HCT116 (cell line): ENCODE data around the gene PLCL2. TPM values are rescaled to one million over a fixed set of nuclear protein-coding genes. Genes with fewer than 3 reads are reported as not detected.

Experiments
- ATAC-seq: fragments of 200-7000 bp; cut with Tn5 transposase; 2 replicates; pipeline ENCODE4 v1.9.1; 2020; ENCODE audit warnings: mild to moderate bottlenecking, moderate library complexity
- BruUV-seq: library from RNA; stranded (reverse); fragments of 400-500 nt; replicated peaks from 2 replicates; lab custom pipeline; 2021; lab: Mats Ljungman, UMichigan
- CTCF ChIA-PET: fragments of 300-600 bp; sonication (Branson Sonifier 250); formaldehyde crosslinking; loops from one replicate; lab custom pipeline; 2021; ENCODE audit warnings: antibody characterized with exemption; lab: Charles Lee
- POLR2A ChIA-PET: fragments of 300-600, 350-600 bp; sonication (Branson Sonifier 250); formaldehyde crosslinking; loops from one replicate; lab custom pipeline; 2021; ENCODE audit warnings: antibody characterized with exemption; lab: Charles Lee
- RAD21 ChIA-PET, 2 experiments: fragments of 300-600 bp; sonication (Branson Sonifier 250); formaldehyde crosslinking; loops; one replicate each; lab custom pipeline; 2023; ENCODE audit warnings: low total read pairs in 2 of 2; ENCODE audit not compliant: uncharacterized antibody in 2 of 2, unreplicated experiment in 2 of 2, low non-redundant PET in 1 of 2; lab: Charles Lee
- DNase-seq: peaks from one replicate; pipeline ENCODE4 v3.0.0-alpha.2; 2010; ENCODE audit warnings: low read depth, low spot score
- H2AFZ ChIP-seq: fragments of 200-600 bp; shearing (Covaris generic), sonication (generic); 2 replicates; pipeline ENCODE4 v1.6.1; 2017; ENCODE audit warnings: low read depth, mixed run types, mixed read lengths, antibody characterized with exemption, low read length; ENCODE audit not compliant: poor library complexity, severe bottlenecking
- H3K27ac ChIP-seq: 2 replicates; pipeline ENCODE4 v1.5.1; 2012; ENCODE audit warnings: low read depth, low read length
- H3K27me3 ChIP-seq: fragments of 200-600 bp; sonication (generic); 2 replicates; pipeline ENCODE4 v1.6.1; 2016; ENCODE audit warnings: mixed run types, low read length, mixed read lengths; ENCODE audit not compliant: insufficient read depth
- H3K36me3 ChIP-seq, 2 experiments: fragments of 200-500 bp in 1 of 2; fragments of 200-600 bp in 1 of 2; sonication (Bioruptor generic) in 1 of 2; sonication (generic) in 1 of 2; 2 replicates each; pipeline versions ENCODE4 v1.5.1 to v1.6.1; 2014 to 2016; ENCODE audit warnings: low read length in 2 of 2, inconsistent platforms in 1 of 2, mixed read lengths in 1 of 2, mixed run types in 1 of 2; ENCODE audit not compliant: insufficient read depth in 2 of 2, control insufficient read depth in 1 of 2
- H3K4me1 ChIP-seq, 2 experiments: fragments of 200-600 bp in 1 of 2; sonication (generic) in 1 of 2; 2 replicates each; pipeline versions ENCODE4 v1.5.1 to v1.6.1; 2012 to 2017; ENCODE audit warnings: low read length in 2 of 2, inconsistent platforms in 1 of 2, mild to moderate bottlenecking in 1 of 2, mixed read lengths in 1 of 2, mixed run types in 1 of 2, moderate library complexity in 1 of 2; ENCODE audit not compliant: insufficient read depth in 2 of 2, control insufficient read depth in 1 of 2
- H3K4me2 ChIP-seq: fragments of 200-600 bp; sonication (generic); 2 replicates; pipeline ENCODE4 v1.6.1; 2017; ENCODE audit warnings: mixed run types, low read length, mixed read lengths
- H3K4me3 ChIP-seq, 2 experiments: fragments of 200-600 bp in 1 of 2; sonication (generic) in 1 of 2; replicated peaks in 1 of 2; 2 replicates each; pipeline ENCODE4 v1.5.1; 2011 to 2016; ENCODE audit warnings: low read length in 2 of 2, control low read depth in 1 of 2, low read depth in 1 of 2, mild to moderate bottlenecking in 1 of 2, mixed read lengths in 1 of 2, mixed run types in 1 of 2
- H3K79me2 ChIP-seq: fragments of 200-600 bp; sonication (generic); 2 replicates; pipeline ENCODE4 v1.6.1; 2017; ENCODE audit warnings: mild to moderate bottlenecking, mixed run types, low read length, moderate library complexity, mixed read lengths; ENCODE audit not compliant: insufficient read depth
- H3K9ac ChIP-seq: fragments of 200-600 bp; sonication (generic); 2 replicates; pipeline ENCODE4 v1.6.1; 2016; ENCODE audit warnings: low read length, mixed read lengths
- H3K9me2 ChIP-seq: fragments of 200-600 bp; sonication (generic), shearing (Covaris generic); 2 replicates; pipeline ENCODE4 v1.6.1; 2017; ENCODE audit warnings: mixed run types, mild to moderate bottlenecking, moderate library complexity; ENCODE audit not compliant: insufficient read depth
- H3K9me3 ChIP-seq, 2 experiments: fragments of 200-500 bp in 1 of 2; fragments of 200-600 bp in 1 of 2; sonication (Bioruptor generic) in 1 of 2; sonication (generic) in 1 of 2; 2 replicates each; pipeline ENCODE4 v1.6.1; 2014 to 2017; ENCODE audit warnings: low read length in 2 of 2, mixed read lengths in 2 of 2, inconsistent platforms in 1 of 2, low read depth in 1 of 2, mild to moderate bottlenecking in 1 of 2, mixed run types in 1 of 2, moderate library complexity in 1 of 2; ENCODE audit not compliant: control insufficient read depth in 1 of 2, insufficient read depth in 1 of 2
- H4K20me1 ChIP-seq: fragments of 200-600 bp; sonication (generic), shearing (Covaris generic); 2 replicates; pipeline ENCODE4 v1.6.1; 2017; ENCODE audit warnings: mixed run types, mild to moderate bottlenecking, moderate library complexity; ENCODE audit not compliant: insufficient read depth
- ATF3 ChIP-seq: IDR thresholded peaks from 2 replicates; pipeline ENCODE4 v1.6.1; 2012
- CEBPB ChIP-seq: IDR thresholded peaks from 2 replicates; pipeline ENCODE4 v1.6.1; 2012; ENCODE audit warnings: low read depth
- CTCF ChIP-seq, 3 experiments: fragments of 200-600 bp in 1 of 3; sonication (generic) in 1 of 3; IDR thresholded peaks in 2 of 3; conservative IDR thresholded peaks in 1 of 3; 2 replicates each; pipeline ENCODE4 v1.5.1; 2012 to 2017; ENCODE audit warnings: low read depth in 2 of 3, low read length in 2 of 3, antibody characterized with exemption in 1 of 3, borderline replicate concordance in 1 of 3, control low read depth in 1 of 3, mild to moderate bottlenecking in 1 of 3, mixed read lengths in 1 of 3, mixed run types in 1 of 3, moderate library complexity in 1 of 3; ENCODE audit not compliant: insufficient read depth in 1 of 3
- EGR1 ChIP-seq: IDR thresholded peaks from 2 replicates; pipeline ENCODE4 v1.6.1; 2012; ENCODE audit warnings: low read depth
- EZH2 ChIP-seq: fragments of 200-600 bp; sonication (generic); IDR thresholded peaks from 2 replicates; pipeline ENCODE4 v1.6.1; 2017; ENCODE audit warnings: antibody characterized with exemption, mixed run types
- EZH2phosphoT487 ChIP-seq: fragments of 200-600 bp; IDR thresholded peaks from 2 replicates; pipeline ENCODE4 v1.6.1; 2018; ENCODE audit warnings: antibody characterized with exemption, borderline replicate concordance
- FOSL1 ChIP-seq: IDR thresholded peaks from 2 replicates; pipeline ENCODE4 v1.6.1; 2012; ENCODE audit warnings: low read depth
- JUND ChIP-seq: IDR thresholded peaks from 2 replicates; pipeline ENCODE4 v1.6.1; 2012
- POLR2AphosphoS5 ChIP-seq: IDR thresholded peaks from 2 replicates; pipeline ENCODE4 v1.6.1; 2011; ENCODE audit warnings: mild to moderate bottlenecking, low read depth, low read length, moderate library complexity
- RAD21 ChIP-seq: IDR thresholded peaks from 2 replicates; pipeline ENCODE4 v1.6.1; 2012; ENCODE audit warnings: low read depth, mild to moderate bottlenecking
- REST ChIP-seq: IDR thresholded peaks from 2 replicates; pipeline ENCODE4 v1.6.1; 2012; ENCODE audit warnings: low read depth
- YY1 ChIP-seq: IDR thresholded peaks from 2 replicates; pipeline ENCODE4 v1.6.1; 2011; ENCODE audit warnings: low read length, low read depth, moderate library complexity, mild to moderate bottlenecking; ENCODE audit not compliant: insufficient replicate concordance; ENCODE audit errors: extremely low read depth
- ZFX ChIP-seq: fragments of 450-650 bp; IDR thresholded peaks from 2 replicates; pipeline ENCODE4 v1.6.1; 2017
- ZNF274 ChIP-seq: fragments of 200-500 bp; sonication (Bioruptor generic); IDR thresholded peaks from 2 replicates; pipeline ENCODE4 v1.6.1; 2014; ENCODE audit warnings: mild to moderate bottlenecking, low read depth, low read length, inconsistent platforms
- intact Hi-C: fragments of 100-400 bp; cut with micrococcal nuclease; formaldehyde crosslinking; loops from 2 replicates; pipeline ENCODE4 v1.10.0; 2022
- total RNA-seq: library from RNA; stranded (reverse); gene quantifications from one replicate; pipeline ENCODE4 v1.2.1, GENCODE V29; 2021; ENCODE audit not compliant: unreplicated experiment

The PLCL2 gene
- total RNA-seq, 1 experiment from 2014 or later, result 2.2 TPM

GRCh38 chr3:16975083-16975482, 90.3 kb downstream of the PLCL2 start:
- Histone ChIP-seq H3K27me3 (no peaks in the 10 kb centered on the region), H2AFZ (no peak overlapping the region), H3K9ac (no peak overlapping the region), H3K4me2 (no peak overlapping the region), H3K9me2 (no peaks in the 10 kb centered on the region)
- no TSS peak for BruUV-seq
- intact Hi-C loops, result no loop called here
- DNase-seq, result no peak
- no peak for TF ChIP-seq CEBPB
- no peak for TF ChIP-seq FOSL1
- TF ChIP-seq CTCF (IDR thresholded peaks at IDR 0.05 in 2 of 3, conservative IDR thresholded peaks at IDR 0.05 in 1 of 3; ENCODE audit: borderline replicate concordance in 1 of 3, insufficient read depth in 1 of 3, low read depth in 2 of 3, low read length in 2 of 3), result no peak
- no peak for TF ChIP-seq EZH2
- no peak for TF ChIP-seq EGR1
- TF ChIP-seq POLR2AphosphoS5, result no peak
- no peak for TF ChIP-seq ATF3
- TF ChIP-seq EZH2phosphoT487, result no peak
- no peak for TF ChIP-seq RAD21
- no peak for TF ChIP-seq ZFX
- TF ChIP-seq YY1, result no peak
- no peak for TF ChIP-seq JUND
- TF ChIP-seq ZNF274, result no peak
- no peak for TF ChIP-seq REST
- TF ChIP-seq, all 23 proteins: peak for 0
- POLR2A ChIA-PET, result no interaction called here
- RAD21 ChIA-PET, result no interaction called here
- no peaks in the 10 kb centered on the region for H3K79me2 ChIP-seq
- no peaks in the 10 kb centered on the region for H3K4me1 ChIP-seq
- H3K36me3 ChIP-seq, result no peaks in the 10 kb centered on the region
- H3K27ac ChIP-seq, result no peak overlapping the region
- no peaks in the 10 kb centered on the region for H4K20me1 ChIP-seq
- H3K9me3 ChIP-seq, result no peaks in the 10 kb centered on the region
- CTCF ChIA-PET, result no interaction called here
- no peak for ATAC-seq
- H3K4me3 ChIP-seq, result no peak overlapping the region
